Uterus (tissue), 2 donors: Measurements from ENCODE around the gene ACOT9.

Experiments used
- POLR2A ChIP-seq, 2 donors: fragments of 450-650 bp; IDR thresholded peaks; one replicate each; pipeline ENCODE4 v1.6.1; 2016; ENCODE audit warnings: antibody characterized with exemption in 2 of 2, mild to moderate bottlenecking in 1 of 2, moderate library complexity in 1 of 2
- TF ChIP-seq, protein P1 (sequence below), 4 experiments: fragments of 200-600 bp in 2 of 4; fragments of 450-650 bp in 2 of 4; sonication (generic) in 2 of 4; IDR thresholded peaks; one replicate each; pipeline ENCODE4 v1.5.1; 2016 to 2019; ENCODE audit warnings: antibody characterized with exemption in 4 of 4, mild to moderate bottlenecking in 2 of 4, moderate library complexity in 1 of 4

DNA sequence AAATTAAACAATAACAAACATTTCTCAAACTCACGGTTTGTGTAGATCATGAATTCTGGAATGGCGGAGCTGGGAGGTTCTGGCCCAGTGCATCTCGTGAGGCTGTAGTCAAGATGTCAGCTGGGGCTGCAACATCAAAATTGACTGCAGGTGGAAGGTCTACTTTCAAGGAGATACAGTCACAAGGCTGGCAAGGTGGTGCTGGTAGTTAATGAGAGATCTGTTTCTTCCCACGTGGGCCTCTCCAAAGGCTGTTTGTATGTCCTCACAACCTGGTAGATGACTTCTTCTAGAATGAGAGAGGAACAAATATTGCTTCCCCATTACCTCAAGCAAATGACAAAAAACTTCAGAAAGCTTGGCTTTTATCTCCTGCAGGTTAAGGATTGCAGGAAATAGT lies 83.7 kb downstream of the ACOT9 start:
- TF ChIP-seq, protein P1, sequence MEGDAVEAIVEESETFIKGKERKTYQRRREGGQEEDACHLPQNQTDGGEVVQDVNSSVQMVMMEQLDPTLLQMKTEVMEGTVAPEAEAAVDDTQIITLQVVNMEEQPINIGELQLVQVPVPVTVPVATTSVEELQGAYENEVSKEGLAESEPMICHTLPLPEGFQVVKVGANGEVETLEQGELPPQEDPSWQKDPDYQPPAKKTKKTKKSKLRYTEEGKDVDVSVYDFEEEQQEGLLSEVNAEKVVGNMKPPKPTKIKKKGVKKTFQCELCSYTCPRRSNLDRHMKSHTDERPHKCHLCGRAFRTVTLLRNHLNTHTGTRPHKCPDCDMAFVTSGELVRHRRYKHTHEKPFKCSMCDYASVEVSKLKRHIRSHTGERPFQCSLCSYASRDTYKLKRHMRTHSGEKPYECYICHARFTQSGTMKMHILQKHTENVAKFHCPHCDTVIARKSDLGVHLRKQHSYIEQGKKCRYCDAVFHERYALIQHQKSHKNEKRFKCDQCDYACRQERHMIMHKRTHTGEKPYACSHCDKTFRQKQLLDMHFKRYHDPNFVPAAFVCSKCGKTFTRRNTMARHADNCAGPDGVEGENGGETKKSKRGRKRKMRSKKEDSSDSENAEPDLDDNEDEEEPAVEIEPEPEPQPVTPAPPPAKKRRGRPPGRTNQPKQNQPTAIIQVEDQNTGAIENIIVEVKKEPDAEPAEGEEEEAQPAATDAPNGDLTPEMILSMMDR (IDR thresholded peaks at IDR 0.05): no peak
- no peak for TF ChIP-seq POLR2A (IDR thresholded peaks at IDR 0.05)
